ENCODE data around the gene KIF26A. TPM values are rescaled to one million over a fixed set of nuclear protein-coding genes. Genes with fewer than 3 reads are reported as not detected.

Gene KIF26A
- total RNA-seq, 1 experiment from 2014 or later = 1.7 TPM

Other genes starting within 250 kb of the KIF26A start
- not detected in 2 replicates for gene TDRD9, start 210.1 kb upstream of the KIF26A start, total RNA-seq (2014; rRNA removed; shearing (Covaris generic))
- not detected in 2 replicates for gene RD3L, start 196.1 kb upstream of the KIF26A start, total RNA-seq (2014; rRNA removed; shearing (Covaris generic))
- gene ASPG, start 52.9 kb upstream of the KIF26A start, total RNA-seq (2014; rRNA removed; shearing (Covaris generic)) = not detected in 2 replicates